Natural killer cell treated with Interleukin-12 subunit alpha and Interleukin-12 subunit beta and Interleukin-15 and Interleukin-18, amount 100 ng/mL, for 72 hours (primary cell): ENCODE measurements around the gene TH. TPM values are rescaled to one million over a fixed set of nuclear protein-coding genes. Genes with fewer than 3 reads are reported as not detected.

Source experiments
- ATAC-seq, 2 donors: fragments of 150-1000 bp; cut with Tn5 transposase in 1 of 2; sonication (Bioruptor Pico), chemical (Tn5 transposase) in 1 of 2; 2 replicates each; pipeline ENCODE4 v1.10.0; 2021
- DNase-seq: peaks from one replicate; pipeline ENCODE4 v3.0.0; 2022; ENCODE audit warnings: low spot score
- H3K27ac Mint-ChIP-seq, 2 donors: 1 replicate in 1 of 2; 2 replicates in 1 of 2; pipeline ENCODE4 v1.8.0; 2022; ENCODE audit warnings: mixed read lengths in 2 of 2, mild to moderate bottlenecking in 1 of 2, moderate library complexity in 1 of 2
- H3K27me3 Mint-ChIP-seq, 2 donors: 1 replicate in 1 of 2; 2 replicates in 1 of 2; pipeline ENCODE4 v1.8.0; 2022; ENCODE audit warnings: mixed read lengths in 2 of 2
- H3K36me3 Mint-ChIP-seq: one replicate; pipeline ENCODE4 v1.8.0; 2022; ENCODE audit warnings: mixed read lengths
- H3K4me1 Mint-ChIP-seq, 2 donors: 1 replicate in 1 of 2; 2 replicates in 1 of 2; pipeline ENCODE4 v1.8.0; 2022; ENCODE audit warnings: low read depth in 2 of 2, mixed read lengths in 2 of 2, mild to moderate bottlenecking in 1 of 2
- H3K4me3 Mint-ChIP-seq: one replicate; pipeline ENCODE4 v1.8.0; 2022; ENCODE audit warnings: mixed read lengths
- H3K9me3 Mint-ChIP-seq: 2 replicates; pipeline ENCODE4 v1.8.0; 2022; ENCODE audit warnings: mixed read lengths
- total RNA-seq, 2 donors: library from RNA; stranded (reverse); gene quantifications; one replicate each; pipeline ENCODE4 v1.2.3, GENCODE V29; 2022

TH gene
- total RNA-seq, 2 donors from 2014 or later = not detected

- Mint-ChIP-seq H3K4me1 (peaks cover 0 to 3% of the 10 kb centered on the region in 2 donors), H3K4me3 (no peak overlapping the region), H3K36me3 (no peaks in the 10 kb centered on the region), H3K27me3 (peaks cover 21 to 42% of the 10 kb centered on the region in 2 donors), H3K27ac (no peak overlapping the region), H3K9me3 (no peaks in the 10 kb centered on the region)
- ATAC-seq (no peak), DNase-seq (no peak)
Observed at GRCh38 chr11:2121227-2122130, 50.1 kb downstream of the TH start.

- ATAC-seq = peak in 1 of 2 donors; percentile 35
- H3K27ac Mint-ChIP-seq = no peak overlapping the region
- no peaks in the 10 kb centered on the region for H3K36me3 Mint-ChIP-seq
- peaks cover 0 to 3% of the 10 kb centered on the region in 2 donors for H3K4me1 Mint-ChIP-seq
- H3K4me3 Mint-ChIP-seq = no peak overlapping the region
- no peak for DNase-seq
- no peaks in the 10 kb centered on the region for H3K9me3 Mint-ChIP-seq
- H3K27me3 Mint-ChIP-seq = peaks cover 25 to 48% of the 10 kb centered on the region in 2 donors
Observed at GRCh38 chr11:2120359-2121100, 51.1 kb downstream of the TH start.

- no peaks in the 10 kb centered on the region for H3K4me1 Mint-ChIP-seq
- no peaks in the 10 kb centered on the region for H3K36me3 Mint-ChIP-seq
- H3K4me3 Mint-ChIP-seq = no peak overlapping the region
- no peak overlapping the region for H3K27ac Mint-ChIP-seq
- ATAC-seq (no peak), DNase-seq (no peak)
- H3K9me3 Mint-ChIP-seq = no peaks in the 10 kb centered on the region
- H3K27me3 Mint-ChIP-seq = peaks cover 17 to 39% of the 10 kb centered on the region in 2 donors
Observed at GRCh38 chr11:2118677-2119076, 52.9 kb downstream of the TH start.

GRCh38 chr11:2116680-2117079 is 54.9 kb downstream of the TH start:
- peaks cover 15 to 39% of the 10 kb centered on the region in 2 donors for H3K27me3 Mint-ChIP-seq
- no peaks in the 10 kb centered on the region for H3K4me1 Mint-ChIP-seq
- H3K36me3 Mint-ChIP-seq = no peaks in the 10 kb centered on the region
- H3K9me3 Mint-ChIP-seq = no peaks in the 10 kb centered on the region
- ATAC-seq (no peak), DNase-seq (no peak)
- H3K27ac Mint-ChIP-seq = no peak overlapping the region
- H3K4me3 Mint-ChIP-seq = no peak overlapping the region

- H3K4me1 Mint-ChIP-seq = no peaks in the 10 kb centered on the region
- H3K4me3 Mint-ChIP-seq = no peak overlapping the region
- H3K27ac Mint-ChIP-seq = no peak overlapping the region
- H3K27me3 Mint-ChIP-seq = peaks cover 15 to 39% of the 10 kb centered on the region in 2 donors
- H3K36me3 Mint-ChIP-seq = no peaks in the 10 kb centered on the region
- no peak for DNase-seq
- H3K9me3 Mint-ChIP-seq = no peaks in the 10 kb centered on the region
- peak; percentile 17 to 30 for ATAC-seq
Observed at GRCh38 chr11:2115308-2115707, 56.3 kb downstream of the TH start.

GRCh38 chr11:2114430-2115241 is 57.0 kb downstream of the TH start:
- Mint-ChIP-seq H3K27me3 (peaks cover 14 to 32% of the 10 kb centered on the region in 2 donors), H3K27ac (no peak overlapping the region), H3K4me1 (no peaks in the 10 kb centered on the region), H3K9me3 (no peaks in the 10 kb centered on the region), H3K4me3 (no peak overlapping the region), H3K36me3 (no peaks in the 10 kb centered on the region)
- DNase-seq (no peak), ATAC-seq (peak; percentile 28)

Other genes starting within 250 kb of the TH start
- 10 to 100 TPM; 81.3 to 89.7 TPM for gene MRPL23, start 224.5 kb downstream of the TH start, total RNA-seq
- not detected for gene H19, start 174.0 kb downstream of the TH start, total RNA-seq
- gene IGF2, start 32.4 kb downstream of the TH start, total RNA-seq = under 1 TPM in 1 of 2 donors, not detected in 1; 0.17 TPM
- gene INS, start 10.6 kb downstream of the TH start, total RNA-seq = not detected
- 1 to 10 TPM; 2.5 to 5.3 TPM for gene ASCL2, start 98.8 kb upstream of the TH start, total RNA-seq
- gene C11orf21, start 130.1 kb upstream of the TH start, total RNA-seq = 1 to 10 TPM; 7.2 to 7.6 TPM
- 1 to 10 TPM; 4.3 to 9.9 TPM for gene TSPAN32, start 130.2 kb upstream of the TH start, total RNA-seq
- gene CD81, start 205.5 kb upstream of the TH start, total RNA-seq = 100 to 1,000 TPM; 306 to 322 TPM
- 10 to 100 TPM; 66.0 to 98.2 TPM for gene TSSC4, start 228.9 kb upstream of the TH start, total RNA-seq